C4-2B (cell line): ENCODE results near the gene GRHL3.

ENCODE experiments used
- ZFX ChIP-seq: fragments of 450-650 bp; IDR thresholded peaks from 2 replicates; pipeline ENCODE4 v1.6.1; 2017
- TF ChIP-seq, protein P1 (sequence below): fragments of 450-650 bp; conservative IDR thresholded peaks from 2 replicates; pipeline ENCODE4 v1.5.1; 2017; ENCODE audit warnings: mild to moderate bottlenecking

- no peak for TF ChIP-seq ZFX
- TF ChIP-seq, protein P1, sequence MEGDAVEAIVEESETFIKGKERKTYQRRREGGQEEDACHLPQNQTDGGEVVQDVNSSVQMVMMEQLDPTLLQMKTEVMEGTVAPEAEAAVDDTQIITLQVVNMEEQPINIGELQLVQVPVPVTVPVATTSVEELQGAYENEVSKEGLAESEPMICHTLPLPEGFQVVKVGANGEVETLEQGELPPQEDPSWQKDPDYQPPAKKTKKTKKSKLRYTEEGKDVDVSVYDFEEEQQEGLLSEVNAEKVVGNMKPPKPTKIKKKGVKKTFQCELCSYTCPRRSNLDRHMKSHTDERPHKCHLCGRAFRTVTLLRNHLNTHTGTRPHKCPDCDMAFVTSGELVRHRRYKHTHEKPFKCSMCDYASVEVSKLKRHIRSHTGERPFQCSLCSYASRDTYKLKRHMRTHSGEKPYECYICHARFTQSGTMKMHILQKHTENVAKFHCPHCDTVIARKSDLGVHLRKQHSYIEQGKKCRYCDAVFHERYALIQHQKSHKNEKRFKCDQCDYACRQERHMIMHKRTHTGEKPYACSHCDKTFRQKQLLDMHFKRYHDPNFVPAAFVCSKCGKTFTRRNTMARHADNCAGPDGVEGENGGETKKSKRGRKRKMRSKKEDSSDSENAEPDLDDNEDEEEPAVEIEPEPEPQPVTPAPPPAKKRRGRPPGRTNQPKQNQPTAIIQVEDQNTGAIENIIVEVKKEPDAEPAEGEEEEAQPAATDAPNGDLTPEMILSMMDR: no peak
Measured at GRCh38 chr1:24384251-24385090, 65.3 kb downstream of the GRHL3 start.
